IPS-20b (cell line): ENCODE results near the gene CAMK2B.
A peak's percentile ranks its signal among the peaks of the same experiment; 100 is the strongest.
"Not testable (repeated sequence)": the region's sequence is repeated elsewhere in the genome, so short reads cannot be mapped to it uniquely, and the experiment has no call there.

ENCODE experiments used
- H3K27ac ChIP-seq: one replicate; pipeline ENCODE4 v1.5.1; 2013; ENCODE audit warnings: low read length
- H3K27me3 ChIP-seq: 2 replicates; pipeline ENCODE4 v1.6.1; 2013; ENCODE audit warnings: mild to moderate bottlenecking, low read length, inconsistent platforms; ENCODE audit not compliant: insufficient read depth
- H3K36me3 ChIP-seq: 2 replicates; pipeline ENCODE4 v1.6.1; 2013; ENCODE audit warnings: low read depth, mild to moderate bottlenecking, inconsistent platforms, low read length, moderate library complexity; ENCODE audit not compliant: insufficient read depth
- H3K4me1 ChIP-seq: 2 replicates; pipeline ENCODE4 v1.6.1; 2013; ENCODE audit warnings: mild to moderate bottlenecking, control low read depth, inconsistent platforms, low read length, moderate library complexity; ENCODE audit not compliant: insufficient read depth
- H3K4me3 ChIP-seq: 2 replicates; pipeline ENCODE4 v1.5.1; 2013; ENCODE audit warnings: mild to moderate bottlenecking, low read length, inconsistent platforms
- H3K9ac ChIP-seq: 2 replicates; pipeline ENCODE4 v1.6.1; 2013; ENCODE audit warnings: low read depth, mild to moderate bottlenecking, inconsistent platforms, low read length, moderate library complexity
- H3K9me3 ChIP-seq: 2 replicates; pipeline ENCODE4 v1.6.1; 2013; ENCODE audit warnings: mild to moderate bottlenecking, low read depth, low read length, inconsistent platforms; ENCODE audit not compliant: insufficient read depth

CAMK2B gene

DNA sequence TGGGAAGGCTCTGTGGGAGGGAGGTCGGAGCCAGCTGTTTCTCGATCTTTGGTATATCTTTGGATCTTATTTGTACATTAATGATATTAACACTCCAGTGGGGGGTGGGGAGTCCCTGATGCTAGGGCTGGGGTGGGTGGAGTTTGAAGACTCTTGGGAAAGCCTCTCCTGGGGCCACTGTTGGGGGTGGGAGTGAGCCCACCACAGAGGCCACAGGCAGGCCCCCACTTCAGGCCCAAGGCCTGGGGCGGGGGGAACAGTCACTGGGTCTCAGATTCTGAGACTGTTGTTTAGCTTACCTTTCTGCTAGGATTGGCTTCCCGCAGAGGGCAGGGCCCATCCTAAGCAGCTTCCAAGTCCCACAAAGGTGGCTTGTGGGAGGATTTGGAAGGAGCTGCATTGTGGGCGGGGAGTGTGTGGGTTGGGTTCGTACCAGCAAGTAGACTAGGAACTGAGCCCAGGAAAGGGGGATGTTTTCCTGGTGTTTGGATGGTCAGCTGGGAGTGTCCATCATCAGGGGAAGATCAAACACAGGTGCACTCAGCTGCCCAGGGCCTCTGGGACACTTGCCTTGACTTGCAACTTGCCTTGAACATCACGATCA, 112.7 kb downstream of the CAMK2B start:
- Histone ChIP-seq H3K4me3 (no peak overlapping the region), H3K27ac (no peak overlapping the region), H3K4me1 (peaks cover 11% of the 10 kb centered on the region; the same call in 1 of the 2 replicates), H3K9ac (no peak overlapping the region), H3K27me3 (no peaks in the 10 kb centered on the region), H3K36me3 (peaks cover 60% of the 10 kb centered on the region), H3K9me3 (no peaks in the 10 kb centered on the region)

DNA sequence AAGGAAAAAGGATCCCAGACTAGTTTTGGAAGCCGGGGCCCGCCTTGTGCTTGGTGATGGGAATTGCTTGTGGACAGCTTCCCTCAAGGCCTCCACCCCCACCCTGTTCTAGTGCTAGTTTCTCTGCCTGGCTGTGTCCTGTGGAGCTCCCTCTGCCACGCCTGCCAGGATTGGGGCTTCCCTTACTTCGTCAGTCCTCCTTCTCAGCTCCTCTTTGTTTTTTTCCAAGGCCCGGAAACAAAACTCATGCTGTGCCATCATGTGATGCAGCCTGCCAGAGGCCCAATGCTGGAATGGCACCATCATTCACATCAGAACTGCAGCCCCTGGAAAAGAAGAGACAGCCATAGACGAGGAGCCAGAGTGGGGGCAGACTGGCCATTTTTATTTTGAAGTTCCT, 113.4 kb downstream of the CAMK2B start:
- peaks cover 66% of the 10 kb centered on the region for H3K36me3 ChIP-seq

DNA sequence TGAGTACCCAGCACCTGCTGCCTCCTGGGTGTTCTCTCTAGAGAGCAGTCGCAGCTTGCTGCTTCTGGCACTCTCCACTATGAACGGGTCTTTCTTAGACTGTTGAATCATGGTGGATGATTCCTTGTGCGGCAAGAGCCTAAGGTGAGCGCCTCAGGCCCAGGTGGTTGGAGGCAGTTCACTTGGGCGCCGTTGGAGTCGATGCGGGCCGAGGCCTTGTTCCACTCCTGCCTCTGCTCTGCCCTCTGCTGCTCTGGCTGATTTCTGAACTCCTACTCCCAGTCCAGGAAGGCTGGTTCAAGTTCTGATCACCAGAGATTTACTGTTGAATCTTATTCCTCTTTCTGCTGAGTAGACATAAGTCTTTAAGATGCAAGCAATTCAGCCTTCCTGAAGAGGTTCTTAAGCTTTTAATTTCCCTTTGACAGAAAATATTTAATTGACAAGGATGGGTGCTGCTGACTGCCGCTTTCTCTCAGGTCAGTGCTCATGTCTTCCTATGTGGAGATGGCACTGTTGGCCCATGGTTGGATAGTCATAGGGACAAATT, 114.2 kb downstream of the CAMK2B start:
- no peaks in the 10 kb centered on the region for H3K9me3 ChIP-seq
- H3K4me3 ChIP-seq, result no peak overlapping the region
- H3K9ac ChIP-seq, result no peak overlapping the region
- no peaks in the 10 kb centered on the region for H3K27me3 ChIP-seq
- H3K27ac ChIP-seq, result no peak overlapping the region
- H3K4me1 ChIP-seq, result peaks cover 11% of the 10 kb centered on the region; the same call in 1 of the 2 replicates
- peaks cover 75% of the 10 kb centered on the region for H3K36me3 ChIP-seq

More for the DNA sequence above, 113.4 kb downstream of the CAMK2B start:
- no peak overlapping the region for H3K27ac ChIP-seq
- H3K9me3 ChIP-seq, result no peaks in the 10 kb centered on the region
- no peak overlapping the region for H3K9ac ChIP-seq
- no peak overlapping the region for H3K4me3 ChIP-seq
- H3K27me3 ChIP-seq, result no peaks in the 10 kb centered on the region
- H3K4me1 ChIP-seq, result peaks cover 11% of the 10 kb centered on the region; the same call in 1 of the 2 replicates

DNA sequence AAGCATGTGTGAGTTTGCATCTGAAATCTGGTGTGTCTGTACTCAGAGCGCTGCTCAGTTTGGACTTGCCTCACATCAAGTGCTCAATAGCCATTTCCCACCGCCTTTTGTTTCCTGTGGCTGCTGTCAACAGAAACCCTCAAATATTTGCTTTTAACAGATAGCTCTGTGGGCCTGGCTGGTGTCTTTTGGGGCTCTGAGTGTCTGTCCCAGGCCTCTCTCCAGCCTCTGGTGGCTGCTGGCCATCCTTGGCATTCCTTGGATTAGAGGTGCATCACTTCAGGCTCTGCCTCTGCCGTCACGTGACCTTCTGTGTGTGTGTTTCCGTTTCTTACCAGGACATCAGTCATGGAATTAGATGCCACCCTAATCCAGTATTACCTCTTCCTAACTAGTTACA, 115.3 kb downstream of the CAMK2B start:
- Histone ChIP-seq H3K27me3 (no peaks in the 10 kb centered on the region), H3K4me1 (peaks cover 11% of the 10 kb centered on the region; the same call in 1 of the 2 replicates), H3K27ac (no peak overlapping the region), H3K4me3 (no peak overlapping the region), H3K9ac (no peak overlapping the region), H3K36me3 (peaks cover 85% of the 10 kb centered on the region), H3K9me3 (no peaks in the 10 kb centered on the region)

DNA sequence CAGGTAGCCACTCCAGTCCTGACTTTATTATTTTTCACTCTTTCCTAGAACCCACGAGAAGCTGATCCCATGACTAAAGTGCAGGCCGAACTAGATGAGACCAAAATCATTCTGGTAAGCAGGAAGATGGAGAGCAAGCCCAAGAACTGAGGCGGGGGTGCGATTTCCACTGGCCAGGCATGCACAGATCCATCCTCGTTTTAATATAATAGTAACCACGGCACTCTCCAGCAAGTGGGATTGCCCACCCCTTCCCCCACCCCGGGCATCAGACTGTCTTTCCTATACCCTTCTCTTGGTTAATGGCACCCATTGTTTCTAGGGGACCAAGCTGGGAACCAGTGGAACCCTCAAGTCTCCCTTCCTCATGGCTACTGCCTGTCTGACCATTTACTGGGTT, 117.3 kb downstream of the CAMK2B start:
- H3K4me1 ChIP-seq, result no peaks in the 10 kb centered on the region
- H3K27ac ChIP-seq, result no peak overlapping the region
- no peaks in the 10 kb centered on the region for H3K9me3 ChIP-seq
- no peaks in the 10 kb centered on the region for H3K27me3 ChIP-seq
- peaks cover 89% of the 10 kb centered on the region for H3K36me3 ChIP-seq
- no peak overlapping the region for H3K4me3 ChIP-seq
- H3K9ac ChIP-seq, result no peak overlapping the region

DNA sequence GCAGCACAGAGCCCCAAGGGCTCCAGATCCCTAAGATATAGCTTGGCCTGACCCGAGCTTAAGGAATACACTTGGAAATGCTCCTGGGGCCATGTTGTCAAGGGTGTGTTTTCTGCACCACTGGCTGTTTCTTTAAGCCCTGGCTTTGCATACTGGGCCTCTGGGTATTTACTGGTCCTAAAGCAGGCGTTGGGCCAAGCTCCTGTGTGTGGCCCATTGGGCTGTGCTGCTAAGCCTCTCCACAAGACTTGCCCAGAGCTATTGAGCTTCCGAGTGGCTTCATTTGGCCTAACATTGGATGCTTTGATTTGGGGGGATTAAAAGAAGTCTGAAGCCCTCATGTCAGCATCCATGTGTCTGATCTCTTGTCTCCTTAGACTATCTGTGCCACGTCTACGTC, 119.4 kb downstream of the CAMK2B start:
- H3K27ac ChIP-seq, result no peak overlapping the region
- H3K4me3 ChIP-seq, result no peak overlapping the region
- H3K36me3 ChIP-seq, result peaks cover 69% of the 10 kb centered on the region
- no peaks in the 10 kb centered on the region for H3K27me3 ChIP-seq
- H3K4me1 ChIP-seq, result no peaks in the 10 kb centered on the region
- no peaks in the 10 kb centered on the region for H3K9me3 ChIP-seq
- no peak overlapping the region for H3K9ac ChIP-seq

DNA sequence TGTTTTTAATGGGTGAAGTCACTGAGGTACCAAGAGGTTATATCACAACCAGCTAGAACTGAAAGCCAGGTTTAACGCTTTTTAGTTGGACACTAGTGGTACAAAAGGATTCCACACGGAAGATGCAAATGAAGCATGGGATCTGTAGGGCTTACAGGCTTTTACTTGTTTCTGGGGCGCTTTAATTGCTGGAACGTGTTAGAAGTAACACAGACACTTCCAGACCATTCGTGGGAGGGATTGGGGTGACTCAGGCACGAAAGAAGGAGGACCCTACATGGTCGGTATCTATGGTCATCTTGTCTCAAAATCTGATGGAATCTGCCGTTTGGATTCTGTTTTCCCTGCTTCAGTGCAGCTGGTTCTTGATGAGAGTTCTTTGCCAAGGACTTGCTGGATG, 123.6 kb downstream of the CAMK2B start:
- Histone ChIP-seq H3K27ac (no peak overlapping the region), H3K36me3 (peaks cover 27% of the 10 kb centered on the region), H3K4me3 (peak overlapping the region; percentile 90), H3K4me1 (no peaks in the 10 kb centered on the region), H3K9ac (peak overlapping the region; percentile 88; the same call in 1 of the 2 replicates), H3K27me3 (peaks cover 12% of the 10 kb centered on the region; the same call in 1 of the 2 replicates), H3K9me3 (no peaks in the 10 kb centered on the region)

DNA sequence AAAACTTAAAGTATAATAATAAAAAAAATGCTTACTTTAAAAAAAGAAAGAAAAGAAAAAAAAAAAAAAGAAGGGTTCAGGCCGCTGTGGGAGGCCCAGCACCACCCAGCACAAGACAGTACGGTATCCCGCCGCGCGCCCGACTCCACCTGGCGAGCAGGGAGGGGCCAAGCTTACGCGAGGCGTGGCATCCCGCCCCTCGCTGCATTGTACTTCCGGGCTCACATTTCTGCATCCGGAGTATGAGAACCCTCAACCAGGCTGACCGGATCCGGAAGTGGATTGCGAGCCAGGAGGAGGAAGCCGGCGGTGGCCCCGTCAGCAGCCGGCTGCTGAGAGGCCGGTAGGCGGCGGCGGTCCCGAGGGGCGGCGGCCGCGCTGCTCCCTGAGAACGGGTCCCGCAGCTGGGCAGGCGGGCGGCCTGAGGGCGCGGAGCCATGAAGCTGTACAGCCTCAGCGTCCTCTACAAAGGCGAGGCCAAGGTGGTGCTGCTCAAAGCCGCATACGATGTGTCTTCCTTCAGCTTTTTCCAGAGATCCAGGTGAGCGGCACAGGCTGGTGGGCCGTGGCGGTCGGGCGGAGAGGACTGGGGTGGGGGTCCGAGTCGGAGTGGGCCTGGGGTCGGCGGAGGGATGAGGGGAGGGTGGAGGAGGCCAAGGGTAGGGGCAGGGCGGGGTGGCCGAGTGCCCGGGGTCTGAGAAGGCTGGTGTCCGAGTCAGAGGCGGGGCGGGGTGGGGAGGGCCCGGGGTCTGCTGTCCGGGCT, 124.5 kb downstream of the CAMK2B start, which contains the start of gene YKT6:
TSS of gene YKT6 (plus strand) at position 280 of the 763 bp plus-strand sequence. CDS start at position 438, 158 bp downstream.
- Histone ChIP-seq H3K4me1 (no peaks in the 10 kb centered on the region), H3K36me3 (peaks cover 18% of the 10 kb centered on the region), H3K9ac (peak within 1 kb of the TSS; percentile 88), H3K9me3 (no peaks in the 10 kb centered on the region), H3K4me3 (peak within 1 kb of the TSS; percentile 90), H3K27ac (no peak within 1 kb of the TSS), H3K27me3 (peaks cover 12% of the 10 kb centered on the region; the same call in 1 of the 2 replicates)

DNA sequence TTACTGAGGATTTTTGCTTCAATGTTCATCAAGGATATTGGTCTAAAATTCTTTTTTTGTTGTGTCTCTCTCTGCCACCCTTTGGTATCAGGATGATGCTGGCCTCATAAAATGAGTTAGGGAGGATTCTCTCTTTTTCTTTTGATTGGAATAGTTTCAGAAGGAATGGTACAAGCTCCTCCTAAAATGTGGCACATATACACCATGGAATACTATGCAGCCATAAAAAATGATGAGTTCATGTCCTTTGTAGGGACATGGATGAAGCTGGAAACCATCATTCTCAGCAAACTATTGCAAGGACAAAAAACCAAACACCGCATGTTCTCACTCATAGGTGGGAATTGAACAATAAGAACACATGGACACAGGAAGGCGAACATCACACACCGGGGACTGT, 125.2 kb downstream of the CAMK2B start:
- Histone ChIP-seq H3K36me3 (peaks cover 11% of the 10 kb centered on the region), H3K27me3 (peaks cover 12% of the 10 kb centered on the region; the same call in 1 of the 2 replicates)
- not testable (repeated sequence) for H3K9me3 ChIP-seq, H3K4me3 ChIP-seq, H3K9ac ChIP-seq, H3K27ac ChIP-seq, H3K4me1 ChIP-seq

DNA sequence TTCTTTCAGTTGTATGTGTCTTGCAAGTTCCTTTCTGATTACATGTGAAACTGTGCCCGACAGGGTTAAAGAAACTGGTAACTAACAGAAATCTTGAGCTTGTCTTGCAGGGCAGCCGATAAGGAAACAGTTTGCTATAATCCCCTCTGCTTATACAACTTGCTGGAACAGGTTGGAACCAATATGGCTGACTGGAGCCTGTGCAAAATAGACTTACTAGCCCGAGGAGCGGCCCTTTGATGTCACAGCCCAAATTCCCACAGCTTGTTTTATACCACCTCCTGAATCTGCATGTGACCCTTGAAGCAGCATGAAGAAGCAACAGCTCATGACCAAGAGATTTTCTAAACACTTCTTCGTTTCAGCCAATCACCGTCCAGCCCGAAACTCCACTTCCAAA, 127.9 kb downstream of the CAMK2B start:
- Histone ChIP-seq H3K4me1 (no peaks in the 10 kb centered on the region), H3K27ac (no peak overlapping the region), H3K9me3 (no peaks in the 10 kb centered on the region), H3K36me3 (no peaks in the 10 kb centered on the region), H3K9ac (no peak overlapping the region), H3K27me3 (peaks cover 12% of the 10 kb centered on the region; the same call in 1 of the 2 replicates), H3K4me3 (no peak overlapping the region)

DNA sequence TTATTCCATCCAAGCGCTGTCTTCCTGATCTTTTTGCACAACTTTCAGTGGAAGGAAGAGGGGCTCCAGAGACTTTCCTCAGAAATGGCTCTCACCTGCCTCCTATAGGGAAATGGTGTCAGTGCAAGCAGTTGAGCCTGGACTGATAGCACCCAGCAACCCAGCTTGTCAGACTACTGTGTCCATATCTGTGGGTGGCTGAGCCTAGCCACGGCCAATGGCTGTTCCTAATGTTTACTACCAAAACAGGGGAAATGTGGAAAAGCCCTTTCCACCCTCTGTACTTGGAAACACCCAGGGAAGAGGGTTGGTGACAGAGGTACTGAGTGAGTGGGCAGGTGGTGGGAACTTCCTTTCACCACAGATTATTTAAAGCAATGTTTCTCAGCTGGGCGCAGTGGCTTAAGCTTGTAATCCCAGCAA, 128.9 kb downstream of the CAMK2B start:
- no peaks in the 10 kb centered on the region for H3K36me3 ChIP-seq

More for the DNA sequence above, 128.9 kb downstream of the CAMK2B start:
- Histone ChIP-seq H3K4me1 (no peaks in the 10 kb centered on the region), H3K27ac (no peak overlapping the region), H3K27me3 (peaks cover 12% of the 10 kb centered on the region; the same call in 1 of the 2 replicates), H3K4me3 (no peak overlapping the region), H3K9ac (no peak overlapping the region), H3K9me3 (no peaks in the 10 kb centered on the region)
